ENCODE measurements around the gene GZMB.

The GZMB gene

GRCh38 chr14:24639270-24639669 is 5.3 kb upstream of the GZMB start:
- Histone ChIP-seq H3K27ac (no peak overlapping the region), H3K4me3 (ENCODE audit: low read depth, low read length) (no peak overlapping the region), H3K27me3 (replicated peaks) (no peaks in the 10 kb centered on the region), H3K36me3 (replicated peaks) (no peaks in the 10 kb centered on the region)
- in situ Hi-C loops (cut with HindIII; ENCODE audit: low pct_ligation_motif_present, low sequenced_read_pairs), result no loop called here
- DNase-seq, result no peak
- TF ChIP-seq, protein P1, sequence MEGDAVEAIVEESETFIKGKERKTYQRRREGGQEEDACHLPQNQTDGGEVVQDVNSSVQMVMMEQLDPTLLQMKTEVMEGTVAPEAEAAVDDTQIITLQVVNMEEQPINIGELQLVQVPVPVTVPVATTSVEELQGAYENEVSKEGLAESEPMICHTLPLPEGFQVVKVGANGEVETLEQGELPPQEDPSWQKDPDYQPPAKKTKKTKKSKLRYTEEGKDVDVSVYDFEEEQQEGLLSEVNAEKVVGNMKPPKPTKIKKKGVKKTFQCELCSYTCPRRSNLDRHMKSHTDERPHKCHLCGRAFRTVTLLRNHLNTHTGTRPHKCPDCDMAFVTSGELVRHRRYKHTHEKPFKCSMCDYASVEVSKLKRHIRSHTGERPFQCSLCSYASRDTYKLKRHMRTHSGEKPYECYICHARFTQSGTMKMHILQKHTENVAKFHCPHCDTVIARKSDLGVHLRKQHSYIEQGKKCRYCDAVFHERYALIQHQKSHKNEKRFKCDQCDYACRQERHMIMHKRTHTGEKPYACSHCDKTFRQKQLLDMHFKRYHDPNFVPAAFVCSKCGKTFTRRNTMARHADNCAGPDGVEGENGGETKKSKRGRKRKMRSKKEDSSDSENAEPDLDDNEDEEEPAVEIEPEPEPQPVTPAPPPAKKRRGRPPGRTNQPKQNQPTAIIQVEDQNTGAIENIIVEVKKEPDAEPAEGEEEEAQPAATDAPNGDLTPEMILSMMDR (IDR thresholded peaks at IDR 0.05; ENCODE audit: low read depth, low read length, missing control alignments), result no peak

GRCh38 chr14:24633353-24633752 is 637 bp downstream of the GZMB start:
- no peak for DNase-seq
- TF ChIP-seq, protein P1 (IDR thresholded peaks at IDR 0.05; ENCODE audit: low read depth, low read length, missing control alignments), result no peak
- in situ Hi-C loops (cut with HindIII; ENCODE audit: low pct_ligation_motif_present, low sequenced_read_pairs), result no loop called here
- Histone ChIP-seq H3K4me3 (ENCODE audit: low read depth, low read length) (no peak overlapping the region), H3K36me3 (replicated peaks) (no peaks in the 10 kb centered on the region), H3K27me3 (replicated peaks) (no peaks in the 10 kb centered on the region), H3K27ac (no peak overlapping the region)

DNA sequence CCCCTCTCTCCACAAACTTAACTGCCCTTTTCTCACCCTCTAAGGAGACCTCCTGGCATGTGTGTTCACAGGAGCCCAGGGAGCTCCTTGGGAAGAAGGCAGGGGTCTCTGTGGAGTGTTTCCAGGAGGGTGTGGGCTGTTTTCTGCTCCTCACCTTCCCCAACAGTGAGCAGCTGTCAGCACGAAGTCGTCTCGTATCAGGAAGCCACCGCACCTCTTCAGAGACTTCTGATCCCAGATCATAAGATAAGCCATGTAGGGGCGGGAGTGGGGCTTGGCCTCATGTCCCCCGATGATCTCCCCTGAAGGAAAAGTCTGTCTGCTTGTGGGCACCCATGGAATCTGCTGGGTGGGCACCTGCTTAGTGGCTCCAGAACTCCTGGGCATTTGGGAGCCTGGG is 1.2 kb downstream of the GZMB start:
- in situ Hi-C loops (cut with HindIII; ENCODE audit: low pct_ligation_motif_present, low sequenced_read_pairs), result no loop called here
- Histone ChIP-seq H3K27me3 (replicated peaks) (no peaks in the 10 kb centered on the region), H3K4me3 (ENCODE audit: low read depth, low read length) (no peak overlapping the region), H3K36me3 (replicated peaks) (no peaks in the 10 kb centered on the region), H3K27ac (no peak overlapping the region)
- TF ChIP-seq, protein P1 (IDR thresholded peaks at IDR 0.05; ENCODE audit: low read depth, low read length, missing control alignments), result no peak
- no peak for DNase-seq

GRCh38 chr14:24632336-24632735 is 1.7 kb downstream of the GZMB start:
- Histone ChIP-seq H3K36me3 (replicated peaks) (no peaks in the 10 kb centered on the region), H3K27ac (no peak overlapping the region), H3K4me3 (ENCODE audit: low read depth, low read length) (no peak overlapping the region), H3K27me3 (replicated peaks) (no peaks in the 10 kb centered on the region)
- in situ Hi-C loops (cut with HindIII; ENCODE audit: low pct_ligation_motif_present, low sequenced_read_pairs), result no loop called here
- TF ChIP-seq, protein P1 (IDR thresholded peaks at IDR 0.05; ENCODE audit: low read depth, low read length, missing control alignments), result no peak
- DNase-seq, result no peak

GRCh38 chr14:24631749-24632335 is 2.1 kb downstream of the GZMB start:
- no peaks in the 10 kb centered on the region for H3K27me3 ChIP-seq (replicated peaks)
- no peaks in the 10 kb centered on the region for H3K36me3 ChIP-seq (replicated peaks)
- in situ Hi-C loops (cut with HindIII; ENCODE audit: low pct_ligation_motif_present, low sequenced_read_pairs), result no loop called here
- H3K27ac ChIP-seq, result no peak overlapping the region
- TF ChIP-seq, protein P1 (IDR thresholded peaks at IDR 0.05; ENCODE audit: low read depth, low read length, missing control alignments), result no peak
- no peak overlapping the region for H3K4me3 ChIP-seq (ENCODE audit: low read depth, low read length)
- no peak for DNase-seq

DNA sequence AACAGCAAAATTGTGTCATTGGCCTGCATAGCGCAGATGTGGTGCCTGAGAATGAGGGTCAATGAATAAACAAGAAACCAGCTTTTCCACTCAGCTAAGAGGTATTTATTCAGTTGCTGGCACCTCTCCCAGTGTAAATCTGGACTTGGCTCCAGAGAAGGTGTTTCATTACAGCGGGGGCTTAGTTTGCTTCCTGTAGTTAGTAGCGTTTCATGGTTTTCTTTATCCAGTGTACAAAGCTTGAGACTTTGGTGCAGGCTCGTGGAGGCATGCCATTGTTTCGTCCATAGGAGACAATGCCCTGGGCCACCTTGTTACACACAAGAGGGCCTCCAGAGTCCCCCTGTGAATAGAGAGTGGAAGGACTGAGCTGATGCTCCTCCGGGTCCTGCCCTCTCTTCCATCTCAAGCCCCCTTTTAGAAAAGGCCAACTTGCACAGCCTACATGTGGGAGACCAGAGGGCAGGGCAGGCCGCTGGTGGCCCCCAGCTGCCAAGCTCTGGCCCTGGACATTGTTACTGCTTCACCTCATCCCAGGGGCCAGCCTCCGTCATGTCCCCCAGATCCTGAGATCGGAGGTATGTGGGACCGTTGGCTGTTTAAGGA is 3.0 kb downstream of the GZMB start:
- TF ChIP-seq, protein P1 (IDR thresholded peaks at IDR 0.05; ENCODE audit: low read depth, low read length, missing control alignments), result no peak
- Histone ChIP-seq H3K27me3 (replicated peaks) (no peaks in the 10 kb centered on the region), H3K36me3 (replicated peaks) (no peaks in the 10 kb centered on the region), H3K27ac (no peak overlapping the region), H3K4me3 (ENCODE audit: low read depth, low read length) (no peak overlapping the region)
- DNase-seq, result no peak
- in situ Hi-C loops (cut with HindIII; ENCODE audit: low pct_ligation_motif_present, low sequenced_read_pairs), result no loop called here

Measured in brain microvascular endothelial cell (primary cell).